NCI-H2196 treated with DMSO at 0.1 percent for 48 hours (cell line): Measurements from ENCODE around the gene FIS1.
"Not testable (repeated sequence)": the region's sequence is repeated elsewhere in the genome, so short reads cannot be mapped to it uniquely, and the experiment has no call there.

Source experiments
- DNase-seq: peaks from one replicate; lab custom pipeline; 2025; ENCODE audit not compliant: unreplicated experiment; lab: John Stamatoyannopoulos, UW

FIS1 gene

DNA sequence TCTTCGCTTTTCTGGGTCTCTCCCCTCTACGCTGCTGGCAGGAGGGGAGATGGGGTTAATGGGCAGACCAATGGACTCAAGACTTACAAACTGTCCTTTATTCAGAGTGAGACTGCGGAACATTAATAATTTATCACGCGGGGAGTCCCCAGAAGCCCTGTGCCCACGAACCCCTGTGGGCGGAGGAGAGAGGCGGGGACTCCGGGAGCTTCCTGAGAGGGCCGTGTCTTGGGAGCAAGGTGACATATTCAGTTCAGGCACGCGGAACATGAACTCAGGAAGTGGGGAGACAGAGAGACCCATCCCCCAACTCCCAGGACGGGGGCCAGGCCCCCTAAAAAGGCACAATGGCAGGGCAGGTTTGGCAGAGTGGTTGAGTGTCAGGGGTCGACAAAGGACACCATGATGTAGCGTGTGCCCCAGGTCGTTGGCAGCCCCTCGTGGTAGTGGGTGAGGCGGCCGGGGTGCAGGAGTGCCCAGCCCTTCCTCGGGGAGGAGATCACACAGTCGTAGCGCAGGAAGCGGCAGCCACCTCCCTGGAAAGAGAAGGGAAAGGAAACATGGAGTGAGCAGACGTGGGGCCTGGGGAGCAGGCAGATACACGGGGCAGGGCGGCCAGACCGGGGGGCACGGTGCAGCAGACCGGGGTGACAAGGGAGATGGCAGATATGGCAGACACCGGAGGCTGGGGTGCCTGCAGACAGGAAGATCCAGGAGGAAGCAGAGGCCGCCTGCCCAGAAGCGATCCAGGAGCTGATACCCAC, 38.8 kb downstream of the FIS1 start:
- no peak for DNase-seq

DNA sequence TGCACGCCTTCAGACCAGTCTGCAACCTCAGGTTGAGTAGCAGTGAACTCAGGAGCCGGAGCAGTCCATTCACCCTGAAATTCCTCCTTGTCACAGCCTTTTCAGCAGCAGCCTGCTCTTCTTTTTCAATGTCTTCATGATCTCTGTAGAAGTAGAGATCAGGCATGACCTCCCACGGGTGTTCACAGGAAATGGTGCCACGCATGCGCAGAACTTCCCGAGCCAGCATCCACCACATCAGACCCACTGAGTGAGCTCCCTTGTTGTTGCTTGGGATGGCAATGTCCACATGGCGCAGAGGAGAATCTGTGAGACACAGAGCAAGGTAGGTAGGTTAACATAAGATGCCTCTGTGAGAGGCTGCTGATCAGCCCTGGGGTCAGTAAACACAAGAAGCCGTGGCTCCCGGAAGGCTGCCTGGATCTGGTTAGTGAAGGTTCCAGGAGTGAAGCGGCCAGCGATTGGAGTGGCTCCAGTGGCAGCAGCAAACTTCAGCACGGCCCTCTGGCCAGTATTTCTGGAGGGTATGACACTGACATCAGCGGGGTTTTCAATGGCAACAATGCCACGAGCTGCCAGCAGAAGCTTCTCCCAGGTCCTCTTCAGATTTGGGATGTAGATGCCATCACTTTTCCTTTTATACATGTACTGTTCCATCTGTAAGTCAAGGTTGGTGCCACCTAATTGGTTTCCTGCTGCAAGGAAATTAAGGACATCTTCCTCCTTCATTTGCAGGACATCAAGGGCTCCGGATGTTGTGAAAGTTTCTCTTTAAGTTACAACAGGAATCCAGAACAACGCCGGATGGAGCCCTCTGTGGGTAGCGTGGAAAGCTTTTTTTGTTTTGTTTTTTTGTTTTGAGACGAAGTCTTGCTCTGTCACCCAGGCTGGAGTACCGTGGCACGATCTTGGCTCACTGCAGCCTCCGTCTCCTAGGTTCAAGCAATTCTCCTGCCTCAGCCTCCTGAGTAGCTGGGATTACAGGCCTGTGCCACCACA, 40.8 kb downstream of the FIS1 start:
- not testable (repeated sequence) for DNase-seq

DNA sequence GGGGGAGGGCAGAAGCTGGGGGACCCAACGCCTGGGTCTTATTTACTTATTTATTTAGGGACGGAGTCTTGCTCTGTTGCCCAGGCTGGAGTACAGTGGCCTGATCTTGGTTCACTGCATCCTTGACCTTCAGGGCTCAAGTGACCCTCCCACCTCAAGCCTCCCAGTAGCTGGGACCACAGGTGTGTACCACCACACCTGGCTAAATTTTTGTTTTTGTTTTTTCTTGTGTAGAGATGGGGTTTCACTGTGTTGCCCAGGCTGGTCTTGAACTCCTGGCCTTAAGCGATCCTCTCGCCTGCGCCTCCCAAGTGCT, 42.3 kb downstream of the FIS1 start:
- DNase-seq, result no peak

DNA sequence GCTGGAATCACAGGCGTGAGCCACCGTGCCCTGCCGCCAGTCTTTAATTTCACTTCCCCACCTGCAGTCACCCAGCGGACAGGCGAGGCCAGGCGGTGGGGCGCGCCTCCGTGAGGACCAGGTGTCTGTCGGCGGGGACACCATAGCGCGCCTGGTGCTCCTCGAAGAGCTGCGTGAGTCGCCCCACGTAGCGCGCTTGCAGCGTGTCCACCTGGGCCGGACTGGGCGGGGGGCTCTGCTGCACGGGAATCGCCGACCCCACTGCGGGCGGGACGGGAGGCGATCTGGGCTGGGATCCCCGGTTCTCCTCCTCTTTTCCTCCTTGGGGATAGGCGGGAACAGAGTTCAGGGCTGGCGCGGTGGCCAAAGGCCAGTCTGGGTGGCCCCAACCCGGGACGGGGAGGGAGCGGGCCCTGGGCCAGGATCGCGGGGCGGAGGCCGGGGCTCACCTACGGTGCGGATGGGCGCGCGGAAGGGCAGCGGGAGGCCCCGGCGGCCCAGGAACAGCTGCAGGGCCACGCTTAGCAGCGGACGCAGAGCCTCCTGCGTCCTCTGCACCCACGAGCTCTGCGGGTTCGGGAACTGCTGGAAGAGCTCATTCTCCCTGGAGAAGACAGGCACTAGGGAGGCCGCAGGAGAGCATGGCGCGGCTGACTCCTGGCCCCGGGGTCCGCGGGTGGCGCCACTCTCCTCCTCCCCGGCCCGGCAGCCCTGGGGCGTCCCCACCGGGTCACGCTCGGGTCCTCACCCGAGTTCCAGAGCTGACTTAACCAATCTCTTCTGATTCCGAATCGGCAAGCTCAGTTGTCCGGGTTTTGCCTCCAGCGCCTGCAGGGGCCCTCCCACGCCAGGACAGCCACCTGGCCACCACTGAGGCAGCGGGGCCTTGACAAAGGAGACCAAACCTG, 42.9 kb downstream of the FIS1 start:
- no peak for DNase-seq

DNA sequence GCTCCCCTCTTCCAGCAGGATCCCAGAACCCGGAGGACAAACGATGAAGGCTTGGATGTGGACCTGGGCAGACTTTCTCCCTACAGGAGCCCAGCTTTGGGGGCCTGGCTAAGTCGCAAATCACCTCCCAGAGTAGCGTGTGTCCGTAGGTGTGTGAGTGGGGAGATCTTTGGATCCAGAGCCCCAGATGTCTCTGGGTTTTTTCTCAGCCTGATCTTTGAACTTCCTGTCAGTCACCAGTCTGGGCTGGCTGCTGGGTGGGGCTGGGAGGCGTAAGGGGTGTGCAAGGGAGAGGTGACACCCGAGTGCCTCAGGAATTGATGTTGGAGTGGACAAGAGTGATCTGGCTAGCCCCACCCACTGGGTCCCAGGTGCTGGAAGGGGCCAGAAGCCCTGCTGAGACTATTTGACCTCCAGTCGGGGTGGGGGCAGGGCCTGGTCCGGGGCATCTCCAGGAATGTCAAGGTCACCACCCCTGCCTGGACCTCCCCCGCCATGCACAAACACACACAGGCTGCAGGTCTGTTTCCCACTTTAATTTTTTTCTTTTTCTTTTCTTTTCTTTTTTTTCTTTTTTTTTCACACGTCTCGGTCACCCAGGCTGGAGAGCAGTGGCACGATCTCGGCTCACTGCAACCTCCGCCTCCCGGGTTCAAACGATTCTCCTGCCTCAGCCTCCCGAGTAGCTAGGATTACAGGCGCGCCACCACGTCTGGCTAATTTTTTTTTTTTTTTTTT, 43.9 kb downstream of the FIS1 start, which contains the start of gene MOGAT3:
Gene MOGAT3 (minus strand): TSS at position 175 of the 738 bp plus-strand sequence. CDS start 182 bp downstream, outside the sequence.
- no peak for DNase-seq

DNA sequence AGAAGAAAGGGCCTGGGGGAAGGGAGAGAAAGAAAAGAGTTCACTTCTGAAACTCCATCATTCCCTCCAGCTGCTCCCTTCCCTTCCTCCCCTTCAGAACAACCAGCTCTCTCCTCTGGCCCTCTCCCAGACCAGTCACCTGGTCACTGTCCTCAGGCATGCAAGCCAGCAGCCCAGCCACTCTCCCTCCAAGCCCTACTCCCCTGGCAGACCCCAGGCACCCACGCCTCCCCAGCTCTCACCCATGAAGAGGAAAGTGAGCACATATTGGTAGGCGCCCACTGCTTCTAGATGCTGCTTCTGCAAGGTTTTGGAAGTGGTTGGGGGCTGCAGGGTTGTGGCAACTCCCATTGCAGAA, 44.4 kb downstream of the FIS1 start:
- DNase-seq, result no peak

DNA sequence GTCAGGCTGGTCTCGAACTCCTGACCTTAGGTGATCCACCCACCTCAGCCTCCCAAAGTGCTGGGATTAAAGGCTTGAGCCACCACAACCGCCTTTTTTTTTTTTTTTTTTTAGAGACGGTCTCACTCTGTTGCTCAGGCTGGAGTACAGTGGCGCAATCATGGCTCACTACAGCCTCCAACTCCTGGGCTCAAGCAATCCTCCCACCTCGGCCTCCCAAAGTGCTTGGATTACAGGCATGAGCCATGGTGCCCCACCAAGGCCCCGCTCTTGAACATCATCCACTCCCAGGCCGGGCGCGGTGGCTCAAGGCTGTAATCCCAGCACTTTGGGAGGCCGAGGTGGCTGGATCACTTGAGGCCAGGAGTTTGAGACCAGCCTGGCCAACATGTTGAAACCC, 45.4 kb downstream of the FIS1 start:
- not testable (repeated sequence) for DNase-seq

DNA sequence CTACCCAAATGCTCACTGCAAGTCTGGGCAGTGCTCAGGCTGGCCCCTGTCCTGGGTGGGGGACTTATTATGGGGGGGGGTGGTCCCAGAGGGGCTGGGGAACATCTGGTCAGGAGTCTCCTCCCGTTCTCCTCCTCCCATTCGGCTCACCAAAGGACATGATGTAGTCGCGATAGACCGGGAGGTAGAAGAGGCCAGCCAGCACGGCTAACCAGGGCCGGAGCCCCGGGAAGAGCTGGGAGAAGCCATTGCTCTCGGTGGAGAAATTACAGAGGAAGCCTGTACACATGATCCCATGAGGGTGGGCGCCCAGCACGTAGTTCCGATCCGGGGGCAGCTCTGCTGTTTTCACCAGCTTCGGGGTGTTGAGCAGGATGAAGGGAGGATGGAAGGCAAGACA, 46.4 kb downstream of the FIS1 start:
- DNase-seq, result no peak

DNA sequence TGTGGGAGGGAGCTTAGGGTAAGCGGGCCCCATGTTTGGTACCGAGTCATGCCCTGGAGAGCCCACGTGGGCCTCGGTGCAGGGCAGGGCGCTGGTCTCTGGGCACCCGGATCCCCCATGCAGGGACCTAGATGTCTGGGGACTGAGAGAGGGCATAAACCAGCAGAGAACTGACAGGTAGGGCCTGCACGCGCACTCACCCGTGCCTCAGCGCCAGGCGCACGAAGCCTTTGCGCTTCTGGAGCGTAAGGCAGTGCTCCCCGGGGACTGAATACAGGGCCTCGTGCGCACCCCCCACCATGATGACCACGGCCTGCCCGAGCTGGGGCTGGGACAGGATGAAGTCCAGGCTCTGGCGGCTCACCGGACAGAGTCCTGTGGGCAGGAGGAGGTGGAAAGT, 46.9 kb downstream of the FIS1 start:
- DNase-seq, result no peak

DNA sequence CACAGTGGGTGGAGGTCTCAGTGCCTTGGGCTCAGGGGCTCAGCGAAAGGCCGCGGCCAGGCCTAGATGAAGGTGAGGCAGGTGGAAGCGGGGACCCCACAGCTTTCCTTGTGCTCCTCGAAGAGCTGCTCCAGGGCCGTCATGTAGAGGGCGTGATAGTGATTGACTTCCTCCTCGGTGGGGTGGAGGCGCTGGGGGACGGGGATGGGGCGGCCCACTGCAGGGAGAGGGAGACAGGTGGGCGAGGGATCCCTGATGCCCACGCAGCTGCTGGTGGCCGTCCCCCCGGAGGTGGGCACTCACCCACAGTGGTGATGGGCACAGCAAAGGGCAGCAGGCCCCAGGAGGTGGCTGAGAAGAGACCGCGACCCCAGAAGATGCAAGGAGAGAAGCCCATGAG, 49.0 kb downstream of the FIS1 start:
- DNase-seq, result no peak
